ENCODE measurements around the gene TPCN2.

The TPCN2 gene

DNA sequence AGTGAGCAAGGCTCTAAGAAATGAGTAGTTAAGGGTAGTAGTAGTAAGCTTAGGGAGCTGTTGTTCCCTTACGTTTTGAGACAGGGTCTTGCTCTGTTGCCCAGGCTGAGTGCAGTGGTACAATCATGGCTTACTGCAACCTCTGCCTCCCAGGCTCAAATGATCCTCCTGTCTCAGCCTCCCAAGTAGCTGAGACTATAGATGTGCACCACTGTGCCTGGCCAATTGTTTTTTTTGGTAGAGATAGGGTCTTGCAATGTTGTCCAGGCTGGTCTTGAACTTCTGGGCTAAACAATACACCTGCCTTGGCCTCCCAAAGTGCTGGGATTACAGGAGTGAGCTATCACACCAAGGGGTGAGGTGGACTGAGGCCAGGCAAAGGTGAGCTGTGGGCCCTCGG is 117.0 kb downstream of the TPCN2 start:
- DNase-seq (ENCODE audit: low read depth in 2 of 2) = no peak

DNA sequence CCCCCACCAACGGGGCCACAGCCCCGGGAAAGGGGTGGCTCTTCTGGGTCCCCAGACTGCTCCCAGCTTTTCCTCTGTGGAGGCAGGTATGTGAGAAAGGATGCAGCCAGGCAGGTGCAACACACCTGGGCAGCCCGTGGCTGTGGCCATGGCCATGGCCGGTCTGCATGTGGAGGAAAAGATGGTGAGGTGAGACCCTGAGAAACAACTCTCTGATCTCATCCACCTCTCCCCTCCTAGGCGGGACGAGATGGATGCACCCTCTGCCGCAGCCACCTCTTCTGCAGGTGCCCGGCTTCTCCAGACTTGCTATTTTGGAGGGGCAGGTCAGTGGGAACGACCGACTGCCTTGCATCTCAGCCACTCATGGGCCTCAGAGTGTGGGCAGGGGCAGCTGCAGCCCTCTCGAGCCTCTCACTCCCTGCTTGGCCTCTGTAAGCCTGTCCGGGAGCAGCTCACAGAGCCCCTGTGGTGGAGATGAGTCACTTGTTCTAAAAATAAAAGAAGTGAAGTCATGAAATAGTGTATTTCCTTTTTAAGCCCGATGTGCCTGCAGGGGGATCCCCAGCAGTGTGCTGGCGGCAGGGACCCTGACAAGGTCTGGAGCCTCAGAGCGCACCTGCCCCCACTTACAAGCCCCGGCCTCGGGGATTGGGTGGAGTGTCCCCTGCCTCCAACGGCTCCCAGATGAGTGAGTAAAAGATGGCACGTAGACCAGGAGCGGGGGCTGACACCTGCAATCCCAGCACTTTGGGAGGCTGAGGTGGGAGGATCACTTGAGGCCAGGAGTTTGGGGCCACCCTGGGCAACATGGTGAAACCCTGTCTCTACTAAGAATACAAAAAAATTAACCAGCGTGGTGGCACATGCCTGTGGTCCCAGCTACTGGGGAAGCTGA is 117.7 kb downstream of the TPCN2 start:
- peak; percentile 19 to 35 for DNase-seq (ENCODE audit: low read depth in 2 of 2)

DNA sequence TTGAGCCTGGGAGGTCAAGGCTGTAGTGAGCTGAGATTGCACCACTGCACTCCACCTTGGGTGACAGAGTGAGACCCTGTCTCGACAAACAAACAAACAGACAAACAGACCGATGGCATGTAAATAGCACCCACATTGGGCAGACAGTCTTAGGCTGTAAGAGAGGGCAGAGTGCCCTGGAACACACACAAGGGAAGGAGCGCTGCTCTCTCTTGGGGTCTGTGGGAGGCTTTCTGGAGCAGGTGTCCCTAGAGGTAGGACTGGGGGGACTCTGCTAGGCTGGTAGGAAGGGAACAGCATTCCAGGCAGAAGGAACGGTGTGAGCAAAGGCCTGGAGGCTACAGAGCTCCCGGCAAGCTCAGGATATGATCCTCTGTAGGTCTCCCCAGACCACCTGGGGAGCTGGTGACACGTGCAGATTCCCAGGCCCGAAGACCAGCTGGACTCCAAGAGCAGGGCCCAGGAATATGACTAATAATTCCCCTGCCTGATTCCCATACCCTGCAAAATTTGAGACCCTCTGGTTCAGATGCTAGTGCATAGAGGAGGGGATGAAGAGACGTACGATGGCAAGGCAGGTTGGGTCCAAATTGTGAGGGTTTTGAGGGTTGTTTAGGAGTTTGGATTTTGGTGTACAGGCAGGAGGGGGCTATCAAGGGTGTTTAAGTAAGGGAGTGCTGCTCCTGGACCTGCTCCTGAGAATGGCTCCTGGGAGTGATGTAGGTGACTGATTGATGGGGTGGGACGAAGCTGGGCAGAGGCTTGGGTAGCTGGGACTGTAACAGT is 118.6 kb downstream of the TPCN2 start:
- no peak for DNase-seq (ENCODE audit: low read depth in 2 of 2)

DNA sequence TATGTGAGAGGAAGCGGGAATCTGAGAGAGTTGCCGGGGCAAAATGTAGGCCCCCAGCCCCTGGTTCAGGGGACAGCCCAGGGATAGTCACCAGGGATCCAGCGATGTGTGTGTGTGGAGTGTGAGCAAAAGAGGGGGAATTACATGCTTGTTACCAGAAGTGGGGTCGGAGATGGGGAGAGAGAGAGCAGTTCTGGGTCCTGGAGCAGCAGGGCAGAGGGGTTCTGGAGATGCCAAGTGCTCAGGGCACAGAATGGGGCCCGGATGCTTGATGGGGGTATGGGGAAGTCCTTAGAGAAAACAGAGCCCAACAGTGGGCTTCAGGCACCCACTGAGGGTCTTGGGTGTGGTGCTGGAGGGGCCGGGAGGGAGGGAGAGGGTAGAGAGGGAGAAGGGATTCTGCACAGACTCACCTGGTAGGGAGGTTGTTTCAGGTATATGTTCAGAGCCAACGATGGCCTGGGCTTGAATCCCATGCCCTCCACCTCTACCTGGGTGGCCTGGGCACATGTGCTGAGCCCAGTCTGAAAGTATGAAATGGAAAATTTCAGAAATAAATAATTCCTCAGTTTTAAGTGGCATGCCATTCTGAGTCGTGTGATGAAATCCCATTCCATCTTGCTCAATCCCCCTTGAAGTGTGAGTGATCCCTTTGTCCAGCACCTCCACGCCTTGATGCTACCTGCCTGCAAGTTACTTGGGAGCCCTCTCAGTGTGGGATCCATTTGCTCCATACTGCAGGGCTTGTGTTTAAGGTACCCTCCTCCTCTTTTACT is 119.4 kb downstream of the TPCN2 start:
- DNase-seq (ENCODE audit: low read depth in 2 of 2) = no peak

DNA sequence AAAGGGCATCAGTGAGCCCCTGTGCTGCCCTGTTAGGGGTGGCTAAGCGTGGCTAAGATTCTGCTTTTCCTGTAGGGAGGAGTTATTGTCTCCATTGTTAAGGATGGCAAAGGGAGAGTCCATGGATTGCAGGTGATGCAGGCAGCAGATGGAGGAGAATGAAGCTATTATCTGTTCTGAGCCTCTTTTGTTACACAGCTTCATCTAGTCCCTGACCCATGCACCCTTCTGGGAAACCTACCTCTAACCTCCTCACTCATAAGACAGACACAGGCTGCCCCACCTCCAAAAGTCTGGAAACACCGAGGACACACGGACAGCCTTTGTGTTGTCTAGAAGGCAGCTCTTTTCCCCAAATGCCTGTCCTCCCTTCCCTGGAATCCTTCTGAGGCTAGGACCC is 120.7 kb downstream of the TPCN2 start:
- no peak for DNase-seq (ENCODE audit: low read depth in 2 of 2)

DNA sequence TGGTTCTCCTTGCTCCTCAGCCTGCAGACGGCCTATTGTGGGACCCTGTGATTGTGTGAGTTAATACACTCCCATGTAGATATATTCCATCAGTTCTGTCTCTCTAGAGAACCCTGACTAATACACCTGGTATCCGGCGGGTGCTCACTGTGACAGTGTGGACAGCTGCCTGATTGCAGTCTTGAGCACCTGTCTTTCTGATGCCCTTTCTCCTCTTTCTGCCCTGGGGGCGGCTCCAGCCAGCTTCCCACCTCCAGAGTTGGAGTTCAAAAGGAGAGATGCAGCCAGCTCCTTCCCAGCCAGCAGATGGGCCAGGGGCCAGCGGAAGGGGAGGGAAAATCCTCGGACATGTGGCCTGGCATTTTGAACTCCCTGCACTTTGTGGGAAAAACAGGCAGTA is 122.0 kb downstream of the TPCN2 start:
- no peak for DNase-seq (ENCODE audit: low read depth in 2 of 2)

DNA sequence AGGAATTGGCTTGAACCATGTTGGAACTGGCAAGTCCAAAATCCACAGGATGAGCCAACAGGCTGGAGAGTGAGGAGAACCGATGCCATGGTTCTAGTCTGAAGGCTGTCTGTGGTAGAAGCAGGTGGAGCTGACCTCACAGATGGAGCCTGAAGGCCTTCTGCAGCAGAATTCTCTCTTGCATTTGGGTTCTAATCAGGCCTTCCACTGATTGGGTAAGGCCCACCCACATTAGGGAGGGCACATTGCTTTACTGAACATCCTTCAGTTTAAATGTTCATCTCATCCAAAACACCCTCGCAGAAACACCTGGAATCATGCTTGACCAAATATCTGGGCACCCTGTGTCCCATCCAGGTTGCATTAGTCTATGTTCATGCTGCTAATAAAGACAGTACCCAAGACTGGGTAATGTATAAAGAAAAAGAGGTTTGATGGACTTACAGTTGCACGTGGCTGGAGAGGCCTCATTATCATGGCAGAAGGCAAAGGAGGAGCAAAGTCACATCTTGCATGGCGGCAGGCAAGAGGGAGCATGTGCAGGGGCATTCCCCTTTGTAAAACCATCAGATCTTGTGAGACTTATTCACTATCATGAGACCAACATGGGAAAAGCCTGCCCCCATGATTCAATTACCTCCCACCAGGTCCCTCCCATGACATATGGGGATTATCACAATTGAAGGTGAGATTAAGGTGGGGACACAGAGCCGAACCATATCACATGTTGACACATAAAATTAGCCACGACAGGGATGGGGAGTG is 122.9 kb downstream of the TPCN2 start:
- DNase-seq (ENCODE audit: low read depth in 2 of 2) = no peak

DNA sequence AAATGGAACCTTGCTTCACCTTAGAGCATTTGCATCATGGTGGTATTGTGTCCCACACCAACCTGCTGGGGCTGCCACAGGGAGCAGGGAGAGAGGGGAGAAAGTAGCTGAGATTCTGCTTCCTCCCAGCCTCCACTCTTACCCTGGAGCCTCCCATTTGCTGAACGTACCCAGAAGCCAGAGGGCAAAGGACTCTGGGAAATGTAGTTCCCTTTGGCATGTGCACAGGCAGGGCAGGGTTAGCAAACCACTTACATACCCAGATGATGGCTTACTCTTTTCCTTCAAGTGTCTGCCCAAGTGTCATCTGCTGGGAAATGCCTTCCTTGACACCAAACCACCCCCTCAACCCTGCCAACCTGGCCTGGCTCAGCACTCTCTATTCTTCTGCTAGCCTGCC is 123.9 kb downstream of the TPCN2 start:
- no peak for DNase-seq (ENCODE audit: low read depth in 2 of 2)

DNA sequence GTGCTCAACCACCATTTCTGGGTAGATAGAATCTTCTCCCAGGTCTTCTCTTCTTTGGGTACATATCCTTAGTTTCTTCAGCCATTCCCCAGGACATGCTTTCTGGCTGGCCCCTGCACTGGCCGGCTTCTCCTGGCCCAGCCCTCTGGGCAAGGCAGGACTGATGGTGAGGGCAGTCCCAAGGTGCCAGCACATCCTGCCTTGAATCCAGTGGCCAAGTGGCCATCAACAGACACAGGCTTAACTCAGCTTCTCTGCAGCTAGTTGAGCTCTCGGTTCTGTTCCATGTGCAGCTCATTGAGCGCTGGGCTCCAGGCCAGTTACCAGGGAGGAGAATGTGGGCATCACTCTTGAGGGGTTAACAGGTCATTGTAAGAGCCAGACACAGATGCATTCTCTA is 124.6 kb downstream of the TPCN2 start:
- no peak for DNase-seq (ENCODE audit: low read depth in 2 of 2)

DNA sequence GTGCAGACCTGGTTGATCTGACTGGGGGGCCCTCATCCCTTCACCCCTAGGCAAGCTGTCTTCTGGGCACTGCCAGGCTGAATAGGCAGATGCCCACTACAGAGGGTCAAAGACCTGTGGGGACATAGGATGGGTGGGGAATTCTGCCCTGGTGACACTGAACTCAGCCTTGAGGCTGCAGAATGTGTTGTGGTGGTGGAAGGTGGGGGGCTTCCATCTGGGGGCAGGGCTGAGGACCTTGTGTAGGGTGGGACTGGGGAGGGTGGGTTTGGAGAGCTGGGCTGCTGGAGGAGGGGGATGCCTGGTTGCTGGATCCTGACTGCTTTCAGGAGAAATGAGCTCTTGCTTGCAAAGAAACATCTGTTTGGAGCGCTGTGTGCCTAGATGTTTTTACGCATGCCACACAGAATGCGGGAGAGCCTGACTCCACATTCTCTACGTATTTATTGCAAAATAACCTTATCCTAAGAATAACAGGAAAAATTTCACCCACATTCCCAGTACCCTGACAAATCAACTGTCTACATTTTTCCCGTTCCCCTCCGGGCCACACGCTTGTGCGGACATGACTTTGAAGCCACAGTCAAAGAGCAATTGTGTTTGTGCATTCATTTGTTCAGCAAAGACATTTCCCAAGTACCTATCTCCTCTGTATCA is 125.3 kb downstream of the TPCN2 start:
- no peak for DNase-seq (ENCODE audit: low read depth in 2 of 2)

DNA sequence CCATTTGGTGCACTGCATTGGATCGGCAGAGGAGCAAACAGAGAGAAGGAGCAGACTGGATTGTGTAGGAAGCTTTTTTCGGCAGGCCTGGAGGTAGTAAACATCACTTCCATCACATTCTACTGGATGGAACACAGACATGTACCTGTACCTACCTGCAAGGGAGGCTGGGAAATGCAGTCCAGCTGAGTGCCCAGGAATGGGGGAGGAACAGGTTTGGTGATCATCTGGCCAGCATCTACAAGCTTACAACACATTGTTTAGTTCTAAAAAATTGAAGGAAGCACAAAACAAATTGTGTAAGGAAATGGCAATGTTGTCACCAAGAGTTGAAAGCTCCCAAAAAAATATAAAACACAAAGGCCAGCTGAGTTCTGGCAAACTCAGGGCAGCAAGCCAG is 126.1 kb downstream of the TPCN2 start:
- DNase-seq (ENCODE audit: low read depth in 2 of 2) = no peak

DNA sequence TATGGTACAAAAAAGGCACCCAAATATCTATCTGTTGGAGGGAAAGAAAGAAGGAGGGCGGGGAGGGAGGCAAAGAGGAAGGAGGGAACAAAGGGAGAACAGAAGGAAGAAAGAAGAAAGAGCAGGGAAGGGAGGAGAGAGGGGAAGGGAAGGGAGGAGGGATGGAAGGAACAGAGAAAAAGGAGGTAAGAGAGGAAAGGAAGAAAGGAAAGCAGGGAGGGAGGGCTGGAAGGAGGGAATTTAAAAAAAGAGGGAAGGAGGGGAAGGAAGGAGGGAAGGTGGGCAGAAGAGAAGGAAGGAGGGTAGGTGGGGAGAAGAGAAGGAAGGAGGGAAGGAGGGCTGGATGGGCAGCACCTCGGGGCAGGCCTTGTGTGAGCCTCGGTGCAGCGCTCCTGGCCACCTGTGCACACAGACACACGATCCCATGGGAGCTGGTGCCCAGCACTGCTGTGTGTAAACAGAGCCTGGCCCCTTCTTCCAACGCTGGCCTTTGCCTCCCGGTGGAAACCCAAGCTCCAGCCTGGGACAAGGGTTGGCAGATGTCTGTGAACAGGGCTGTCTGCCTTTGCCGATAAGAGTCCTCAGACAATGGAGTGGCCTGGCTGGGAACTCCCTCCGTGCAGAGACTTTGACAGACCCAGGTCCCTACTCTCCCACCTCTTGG is 130.2 kb downstream of the TPCN2 start:
- DNase-seq (ENCODE audit: low read depth in 2 of 2) = no peak

DNA sequence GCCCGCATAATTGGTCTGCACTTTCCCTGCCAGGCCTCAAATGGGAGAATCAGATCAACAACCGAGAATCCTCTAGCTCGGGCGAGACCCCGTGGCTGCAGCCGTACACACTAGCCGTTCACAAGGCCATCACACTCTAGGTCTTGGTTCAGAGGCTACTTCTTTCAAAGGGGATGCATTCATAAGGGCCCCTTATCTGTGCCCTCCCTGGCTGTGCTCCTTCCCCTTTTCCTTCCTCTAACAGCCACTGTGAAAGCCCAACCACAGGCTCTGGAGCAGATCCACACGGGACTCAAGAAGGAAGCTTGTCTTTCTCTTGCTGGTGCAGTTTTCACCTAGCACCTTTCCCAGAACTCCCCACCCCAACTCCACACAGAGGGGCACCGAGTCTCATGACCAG is 131.5 kb downstream of the TPCN2 start:
- no peak for DNase-seq (ENCODE audit: low read depth in 2 of 2)

DNA sequence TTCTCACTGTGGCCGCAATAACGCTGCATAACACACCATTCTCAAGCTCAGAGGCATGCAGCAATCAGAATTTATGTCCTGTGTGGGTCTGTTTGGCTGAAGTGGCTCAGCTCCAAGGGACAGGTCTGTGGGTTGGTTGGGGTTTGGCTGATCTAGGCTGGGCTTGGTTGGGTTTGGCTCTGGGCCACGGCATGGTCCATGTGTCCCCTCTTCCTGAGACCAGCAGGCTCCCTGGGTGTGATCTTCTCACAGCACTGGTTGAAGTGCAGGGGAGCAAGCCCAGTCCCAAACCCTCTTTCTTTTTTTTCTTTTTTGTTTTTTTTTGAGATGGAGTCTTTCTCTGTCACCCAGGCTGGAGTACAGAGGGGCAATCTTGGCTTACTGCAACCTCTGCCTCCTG is 132.0 kb downstream of the TPCN2 start:
- no peak for DNase-seq (ENCODE audit: low read depth in 2 of 2)

DNA sequence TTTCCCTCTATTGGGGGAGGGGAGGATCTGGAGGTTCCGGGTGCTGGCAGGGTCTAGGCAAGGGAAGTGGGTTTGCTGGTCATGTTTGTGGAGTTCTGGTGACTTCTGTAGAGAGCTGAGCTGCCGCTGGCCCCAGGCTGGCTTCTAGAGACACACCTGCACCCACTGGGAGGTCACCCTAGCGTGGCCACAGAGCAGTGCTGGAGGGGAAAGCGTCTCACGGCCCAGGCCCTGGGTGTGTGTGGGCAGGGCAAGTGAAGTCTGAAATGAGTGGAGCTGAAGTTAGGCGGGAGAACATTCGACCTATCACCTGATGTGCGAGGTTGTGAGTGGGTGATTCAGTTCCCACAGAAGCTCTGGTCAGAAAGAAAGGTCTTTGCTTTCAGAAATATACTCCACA is 134.9 kb downstream of the TPCN2 start:
- DNase-seq (ENCODE audit: low read depth in 2 of 2) = no peak
